NCI-H2196 (cell line): ENCODE measurements around the gene NUDT3.

Source experiments
- DNase-seq: peaks from one replicate; lab custom pipeline; 2025; ENCODE audit not compliant: unreplicated experiment; lab: John Stamatoyannopoulos, UW

The NUDT3 gene

GRCh38 chr6:34230653-34231371 is 161.7 kb downstream of the NUDT3 start:
- no peak for DNase-seq

- no peak for DNase-seq
These were observed 162.6 kb downstream of the NUDT3 start for GRCh38 chr6:34229877-34230276.
